Omental fat pad (tissue), 4 donors: ENCODE data around the gene CTDP1. TPM values are rescaled to one million over a fixed set of nuclear protein-coding genes. Genes with fewer than 3 reads are reported as not detected.

ENCODE experiments used
- ATAC-seq: fragments of 150-250 bp; one replicate; pipeline ENCODE4 v1.9.1; 2016; ENCODE audit warnings: mild to moderate bottlenecking, moderate library complexity; ENCODE audit not compliant: low FRiP score
- DNase-seq: peaks from one replicate; pipeline ENCODE4 v3.0.0-alpha.2; 2019; ENCODE audit warnings: low spot score
- total RNA-seq, 4 donors: library from RNA; depleted of rRNA; stranded (reverse); fragments of >200 nt; gene quantifications; one replicate each; pipeline ENCODE4 v1.1.0, GENCODE V29; 2016
- TF ChIP-seq, protein P1 (sequence below), 3 donors: fragments of 450-650 bp; IDR thresholded peaks; one replicate each; pipeline ENCODE4 v1.5.1; 2016 to 2017; ENCODE audit warnings: antibody characterized with exemption in 3 of 3, mild to moderate bottlenecking in 3 of 3, moderate library complexity in 2 of 3

CTDP1 gene
- total RNA-seq, 4 donors from 2014 or later: 11.8 to 25.2 (median 16.0) TPM

DNA sequence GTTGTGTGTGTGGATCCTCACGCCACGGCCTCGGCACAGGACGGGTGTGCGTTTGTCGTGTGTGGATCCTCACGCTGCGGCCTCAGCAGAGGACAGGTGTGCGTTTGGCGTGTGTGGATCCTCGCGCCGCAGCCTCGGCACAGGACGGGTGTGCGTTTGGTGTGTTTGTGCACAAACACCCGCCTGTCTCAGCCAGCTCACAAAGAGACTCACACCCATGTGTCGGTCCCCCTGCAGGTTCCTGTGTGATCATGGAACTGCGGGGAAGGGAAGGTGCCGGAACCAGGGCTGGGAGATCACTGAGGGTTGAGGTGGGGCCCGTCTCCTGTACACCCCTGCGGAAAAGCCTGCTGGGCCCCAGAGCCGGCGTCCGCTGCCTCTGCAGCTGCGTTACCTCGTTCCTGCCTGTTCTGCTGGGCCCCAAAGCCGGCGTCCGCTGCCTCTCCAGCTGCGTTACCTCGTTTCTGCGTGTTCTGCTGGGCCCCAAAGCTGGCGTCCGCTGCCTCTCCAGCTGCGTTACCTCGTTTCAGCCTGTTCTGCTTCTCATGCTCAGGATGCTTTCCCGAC is 53.6 kb downstream of the CTDP1 start:
- TF ChIP-seq, protein P1, sequence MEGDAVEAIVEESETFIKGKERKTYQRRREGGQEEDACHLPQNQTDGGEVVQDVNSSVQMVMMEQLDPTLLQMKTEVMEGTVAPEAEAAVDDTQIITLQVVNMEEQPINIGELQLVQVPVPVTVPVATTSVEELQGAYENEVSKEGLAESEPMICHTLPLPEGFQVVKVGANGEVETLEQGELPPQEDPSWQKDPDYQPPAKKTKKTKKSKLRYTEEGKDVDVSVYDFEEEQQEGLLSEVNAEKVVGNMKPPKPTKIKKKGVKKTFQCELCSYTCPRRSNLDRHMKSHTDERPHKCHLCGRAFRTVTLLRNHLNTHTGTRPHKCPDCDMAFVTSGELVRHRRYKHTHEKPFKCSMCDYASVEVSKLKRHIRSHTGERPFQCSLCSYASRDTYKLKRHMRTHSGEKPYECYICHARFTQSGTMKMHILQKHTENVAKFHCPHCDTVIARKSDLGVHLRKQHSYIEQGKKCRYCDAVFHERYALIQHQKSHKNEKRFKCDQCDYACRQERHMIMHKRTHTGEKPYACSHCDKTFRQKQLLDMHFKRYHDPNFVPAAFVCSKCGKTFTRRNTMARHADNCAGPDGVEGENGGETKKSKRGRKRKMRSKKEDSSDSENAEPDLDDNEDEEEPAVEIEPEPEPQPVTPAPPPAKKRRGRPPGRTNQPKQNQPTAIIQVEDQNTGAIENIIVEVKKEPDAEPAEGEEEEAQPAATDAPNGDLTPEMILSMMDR (IDR thresholded peaks at IDR 0.05): no peak
- DNase-seq (no peak), ATAC-seq (no peak)

DNA sequence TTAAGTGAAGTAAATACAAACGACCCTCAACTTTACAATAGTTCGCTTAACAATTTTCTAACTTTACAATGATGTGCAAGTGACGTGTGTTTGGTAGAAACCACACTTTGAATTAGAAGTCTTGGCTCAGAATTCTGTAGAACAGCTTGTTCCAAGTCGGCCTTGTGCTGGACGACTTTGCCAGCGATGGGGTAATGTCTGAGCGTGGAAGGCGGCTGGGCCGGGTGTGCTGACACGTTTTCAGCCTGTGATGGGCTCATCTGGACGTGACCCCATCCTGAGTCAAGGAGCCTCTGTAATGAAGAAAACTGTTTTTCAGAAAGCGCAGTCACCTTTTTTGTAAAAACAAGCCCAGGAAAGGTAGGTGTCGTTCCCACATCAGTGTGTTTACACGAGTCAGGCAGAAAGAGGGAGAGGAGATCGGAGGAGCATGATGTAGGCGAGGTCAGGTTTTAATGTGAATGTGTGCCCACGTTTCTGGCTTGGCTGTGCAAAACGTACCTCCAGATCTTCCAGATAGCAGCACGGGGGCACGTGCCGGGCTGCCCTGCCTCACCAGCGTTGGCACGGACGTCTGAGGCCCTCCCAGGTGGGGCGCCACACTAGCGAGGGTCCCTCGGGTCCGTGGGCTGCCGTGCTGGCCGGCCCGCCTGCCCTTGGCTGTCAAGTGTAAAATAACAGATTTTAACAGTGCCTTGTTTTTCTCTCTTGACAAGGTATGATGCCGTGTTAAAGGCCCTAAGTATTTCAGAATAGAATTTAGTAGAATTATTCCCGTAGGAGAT is 54.6 kb downstream of the CTDP1 start:
- DNase-seq (no peak), ATAC-seq (no peak)
- TF ChIP-seq, protein P1 (IDR thresholded peaks at IDR 0.05): no peak

DNA sequence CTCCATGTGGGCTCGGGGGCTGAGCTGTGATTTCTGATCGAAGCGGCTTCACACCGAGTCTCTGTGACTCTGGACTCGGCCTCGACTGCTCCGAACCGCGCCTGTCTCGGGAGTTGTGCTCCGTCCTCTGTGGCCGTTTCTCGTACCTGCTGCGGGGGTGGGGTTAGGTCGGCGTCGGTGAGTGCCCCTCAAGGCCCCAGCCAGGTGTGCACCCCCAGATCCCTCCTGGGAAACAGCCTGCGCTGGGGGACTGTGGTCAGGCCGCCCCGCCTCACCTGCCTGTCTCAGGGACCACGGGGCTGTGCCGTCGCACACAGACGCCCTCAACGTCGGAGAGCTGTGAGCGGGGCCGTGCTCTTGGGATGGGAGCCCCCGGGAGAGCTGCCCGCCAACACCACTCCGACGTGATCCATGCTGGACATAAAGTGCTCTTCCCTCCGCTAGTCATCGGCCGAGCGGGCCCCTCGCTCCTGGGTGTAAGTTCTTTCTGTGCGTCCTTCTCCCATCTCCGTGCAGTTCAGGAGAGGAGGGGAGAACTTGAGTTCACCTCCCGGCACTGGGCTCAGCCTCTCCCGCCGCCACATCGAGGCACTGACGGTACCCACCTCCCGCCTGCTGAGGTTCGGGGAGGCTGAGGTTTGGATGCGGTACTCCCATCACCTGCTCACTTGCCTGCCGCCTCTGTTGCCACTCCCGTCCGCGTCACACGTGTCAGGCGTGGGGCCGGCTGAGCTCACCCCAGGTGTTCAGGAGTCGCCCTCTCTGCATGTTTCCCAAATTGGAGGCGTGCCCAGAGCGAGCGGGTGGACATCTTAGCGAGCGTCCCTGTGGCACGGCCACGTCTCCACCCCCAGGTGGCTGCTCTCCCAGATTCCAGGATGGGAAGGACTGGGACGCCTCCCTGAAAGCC is 55.7 kb downstream of the CTDP1 start:
- DNase-seq: no peak

DNA sequence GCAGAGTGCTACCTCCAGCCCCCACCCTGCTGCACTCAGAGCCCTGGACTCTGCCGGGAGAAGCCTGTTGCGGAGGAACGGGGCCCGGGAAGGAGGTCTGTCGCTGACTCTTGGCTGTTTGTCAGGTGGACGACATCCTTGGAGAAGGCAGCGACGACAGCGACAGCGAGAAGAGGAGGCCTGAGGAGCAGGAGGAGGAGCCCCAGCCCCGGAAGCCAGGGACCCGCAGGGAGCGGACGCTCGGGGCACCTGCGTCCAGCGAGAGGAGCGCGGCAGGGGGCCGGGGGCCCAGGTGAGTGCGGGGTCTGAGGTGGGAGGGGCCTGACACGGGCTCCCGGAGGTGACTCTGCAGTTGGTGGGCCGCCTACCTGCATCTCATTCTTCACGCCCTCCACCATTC is 56.6 kb downstream of the CTDP1 start:
- ATAC-seq (no peak), DNase-seq (no peak)
- TF ChIP-seq, protein P1 (IDR thresholded peaks at IDR 0.05): no peak

More for the DNA sequence above, 55.7 kb downstream of the CTDP1 start:
- TF ChIP-seq, protein P1 (IDR thresholded peaks at IDR 0.05): no peak
- ATAC-seq: no peak

DNA sequence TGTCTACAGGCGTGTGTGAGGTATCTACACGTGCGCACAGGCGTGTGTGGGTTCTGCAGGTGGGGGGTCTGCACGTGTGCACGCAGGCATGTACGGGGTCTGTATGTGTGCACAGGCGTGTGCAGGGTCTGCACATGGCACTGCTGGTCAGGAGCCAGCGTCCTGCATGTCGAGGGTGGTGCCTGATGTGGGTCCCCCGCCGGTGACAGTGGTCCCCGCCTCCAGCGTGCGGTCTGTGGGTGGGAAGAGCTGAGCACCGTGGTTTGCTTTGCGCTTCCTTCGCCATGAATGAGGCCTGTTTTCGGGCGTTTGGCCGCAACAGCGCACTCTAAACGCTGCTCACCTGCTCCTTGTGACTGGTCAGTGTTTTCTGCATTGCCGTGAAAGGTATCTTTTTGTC is 57.2 kb downstream of the CTDP1 start:
- TF ChIP-seq, protein P1 (IDR thresholded peaks at IDR 0.05): no peak
- ATAC-seq: no peak
- no peak for DNase-seq

DNA sequence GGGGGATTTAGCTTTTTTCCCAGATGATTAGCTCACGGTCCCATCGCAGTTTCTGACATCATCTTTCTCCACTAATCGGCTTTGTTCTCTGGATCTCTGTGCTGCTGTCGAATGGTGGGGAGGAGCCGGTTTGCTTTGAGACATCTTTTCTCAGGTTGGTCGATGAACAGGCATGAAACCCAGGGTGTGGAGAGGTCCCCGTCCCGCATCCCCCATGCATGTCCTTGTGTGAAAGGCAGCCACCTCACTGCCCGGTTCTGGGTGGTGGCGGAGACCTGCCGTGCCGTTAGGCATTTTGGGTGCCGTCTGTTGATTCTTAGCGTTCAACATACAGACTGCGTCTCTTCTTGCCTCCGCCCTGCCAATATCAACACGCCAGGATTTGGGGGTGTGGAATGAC is 57.8 kb downstream of the CTDP1 start:
- DNase-seq (no peak), ATAC-seq (no peak)
- TF ChIP-seq, protein P1 (IDR thresholded peaks at IDR 0.05): no peak
